ENCODE measurements around the gene COPS4.

DNA sequence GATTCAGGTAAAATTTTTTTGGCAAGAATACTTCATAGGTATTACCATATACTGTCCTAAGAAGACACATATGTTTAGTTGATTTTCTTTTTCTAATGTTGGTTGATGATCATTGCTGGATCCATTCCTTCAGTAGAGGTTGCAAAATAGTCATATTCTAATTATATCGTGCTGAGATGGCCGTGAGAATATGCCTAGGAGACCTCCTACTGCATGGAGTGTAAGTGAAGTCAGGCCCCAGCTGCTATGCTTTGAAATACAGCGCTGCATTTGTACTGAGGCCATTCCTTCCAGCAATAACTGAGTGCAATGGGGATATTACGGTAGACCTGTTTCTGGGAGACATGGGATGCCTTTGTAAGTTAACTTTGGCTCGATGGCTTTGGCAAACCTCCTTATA lies 86.3 kb downstream of the COPS4 start:
- TF ChIP-seq, protein P1, sequence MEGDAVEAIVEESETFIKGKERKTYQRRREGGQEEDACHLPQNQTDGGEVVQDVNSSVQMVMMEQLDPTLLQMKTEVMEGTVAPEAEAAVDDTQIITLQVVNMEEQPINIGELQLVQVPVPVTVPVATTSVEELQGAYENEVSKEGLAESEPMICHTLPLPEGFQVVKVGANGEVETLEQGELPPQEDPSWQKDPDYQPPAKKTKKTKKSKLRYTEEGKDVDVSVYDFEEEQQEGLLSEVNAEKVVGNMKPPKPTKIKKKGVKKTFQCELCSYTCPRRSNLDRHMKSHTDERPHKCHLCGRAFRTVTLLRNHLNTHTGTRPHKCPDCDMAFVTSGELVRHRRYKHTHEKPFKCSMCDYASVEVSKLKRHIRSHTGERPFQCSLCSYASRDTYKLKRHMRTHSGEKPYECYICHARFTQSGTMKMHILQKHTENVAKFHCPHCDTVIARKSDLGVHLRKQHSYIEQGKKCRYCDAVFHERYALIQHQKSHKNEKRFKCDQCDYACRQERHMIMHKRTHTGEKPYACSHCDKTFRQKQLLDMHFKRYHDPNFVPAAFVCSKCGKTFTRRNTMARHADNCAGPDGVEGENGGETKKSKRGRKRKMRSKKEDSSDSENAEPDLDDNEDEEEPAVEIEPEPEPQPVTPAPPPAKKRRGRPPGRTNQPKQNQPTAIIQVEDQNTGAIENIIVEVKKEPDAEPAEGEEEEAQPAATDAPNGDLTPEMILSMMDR (optimal IDR thresholded peaks at IDR 0.05 in 1 of 3, IDR thresholded peaks at IDR 0.05 in 1 of 3, conservative IDR thresholded peaks at IDR 0.05 in 1 of 3; ENCODE audit: extremely low read depth in 1 of 3, insufficient read depth in 2 of 3, low read length in 3 of 3), result no peak
- TF ChIP-seq EZH2 (IDR thresholded peaks at IDR 0.05; ENCODE audit: low read length), result no peak
